Osteoblast (primary cell): ENCODE measurements around the gene RIMS1. TPM values are rescaled to one million over a fixed set of nuclear protein-coding genes. Genes with fewer than 3 reads are reported as not detected.

Source experiments
- DNase-seq: peaks from one replicate; pipeline ENCODE4 v3.0.0; 2011; ENCODE audit warnings: low spot score, mixed read lengths; ENCODE audit not compliant: insufficient read length; ENCODE audit errors: missing footprints
- H2AFZ ChIP-seq: 2 replicates; pipeline ENCODE4 v1.6.0; 2011; ENCODE audit warnings: mild to moderate bottlenecking, low read length
- H3K27ac ChIP-seq: 2 replicates; pipeline ENCODE4 v1.5.1; 2011; ENCODE audit warnings: mild to moderate bottlenecking, low read depth, low read length, moderate library complexity
- H3K27me3 ChIP-seq: 2 replicates; pipeline ENCODE4 v1.6.0; 2012; ENCODE audit warnings: mild to moderate bottlenecking, control low read depth, inconsistent platforms, low read length, moderate library complexity; ENCODE audit not compliant: insufficient read depth
- H3K36me3 ChIP-seq: 2 replicates; pipeline ENCODE4 v1.5.1; 2011; ENCODE audit warnings: mild to moderate bottlenecking, low read length, control low read depth, moderate library complexity; ENCODE audit not compliant: insufficient read depth
- H3K4me1 ChIP-seq: 2 replicates; pipeline ENCODE4 v1.5.1; 2011; ENCODE audit warnings: mild to moderate bottlenecking, low read length, control low read depth, moderate library complexity; ENCODE audit not compliant: insufficient read depth
- H3K4me2 ChIP-seq: 2 replicates; pipeline ENCODE4 v1.6.0; 2011; ENCODE audit warnings: mild to moderate bottlenecking, low read length; ENCODE audit not compliant: insufficient read depth
- H3K4me3 ChIP-seq: fragments of 200-600 bp; sonication (generic); 3 replicates; pipeline ENCODE4 v1.5.1; 2012; ENCODE audit warnings: mild to moderate bottlenecking, low read length, inconsistent platforms; ENCODE audit not compliant: insufficient read depth
- H3K79me2 ChIP-seq: 2 replicates; pipeline ENCODE4 v1.6.0; 2012; ENCODE audit warnings: mild to moderate bottlenecking, low read length, control low read depth, inconsistent platforms; ENCODE audit not compliant: insufficient read depth
- H3K9me3 ChIP-seq: 2 replicates; pipeline ENCODE4 v1.5.1; 2011; ENCODE audit warnings: low read depth, low read length, control low read depth
- H4K20me1 ChIP-seq: 2 replicates; pipeline ENCODE4 v1.6.0; 2012; ENCODE audit warnings: mild to moderate bottlenecking, low read length, control low read depth; ENCODE audit not compliant: insufficient read depth
- total RNA-seq: library from RNA; depleted of rRNA; stranded (reverse); fragments of >200 nt; gene quantifications from 2 replicates; pipeline ENCODE4 v1.2.3, GENCODE V29; 2012
- TF ChIP-seq, protein P1 (sequence below): IDR thresholded peaks from 2 replicates; pipeline ENCODE4 v1.5.1; 2011; ENCODE audit warnings: mild to moderate bottlenecking, low read depth, low read length, moderate library complexity; ENCODE audit errors: extremely low read depth

Gene RIMS1
- total RNA-seq, 1 donor: 13.4 TPM

DNA sequence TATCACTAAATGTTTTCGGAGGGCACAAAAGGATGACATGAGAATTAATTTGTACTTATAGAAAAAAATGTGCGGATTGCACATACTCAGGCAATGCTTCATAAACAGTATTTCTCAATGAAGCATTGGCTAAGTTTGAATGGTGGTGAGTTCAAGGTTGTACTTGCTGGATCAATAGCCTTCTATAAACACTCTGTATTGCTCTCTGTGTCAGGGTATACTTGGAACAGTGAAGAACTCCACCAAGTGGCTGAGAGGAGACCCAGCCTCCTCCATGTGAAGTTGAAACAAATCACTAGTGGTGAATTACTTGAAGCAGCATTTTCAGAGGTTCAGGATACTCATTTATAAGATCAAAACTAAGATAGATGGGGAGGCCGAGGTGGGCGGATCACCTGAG lies 360.6 kb downstream of the RIMS1 start:
- DNase-seq: no peak

DNA sequence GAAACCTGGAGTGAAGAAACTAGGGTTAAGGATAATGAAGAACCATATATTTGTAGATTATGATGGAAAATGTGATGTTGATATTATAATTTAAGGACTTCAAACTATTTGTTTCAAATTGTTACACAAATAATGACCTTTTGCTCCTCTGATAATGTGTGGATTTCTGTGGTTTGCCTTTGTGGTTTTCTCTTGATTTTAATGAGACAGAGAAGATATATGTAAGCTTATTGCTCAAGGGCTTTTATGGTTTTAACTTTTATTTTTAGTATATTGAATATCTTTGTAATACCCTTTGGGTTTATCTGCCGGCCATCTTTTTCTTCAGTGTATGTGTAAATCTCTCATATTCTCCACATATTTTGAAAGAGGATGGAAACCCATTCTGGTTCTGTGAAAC lies 362.3 kb downstream of the RIMS1 start:
- Histone ChIP-seq H3K4me3 (no peak overlapping the region), H3K27me3 (no peaks in the 10 kb centered on the region), H3K27ac (no peak overlapping the region), H3K36me3 (no peaks in the 10 kb centered on the region), H3K9me3 (no peaks in the 10 kb centered on the region), H3K79me2 (no peaks in the 10 kb centered on the region), H3K4me1 (peaks cover 5% of the 10 kb centered on the region), H4K20me1 (no peaks in the 10 kb centered on the region), H2AFZ (peak overlapping the region; percentile 33), H3K4me2 (no peak overlapping the region)
- TF ChIP-seq, protein P1, sequence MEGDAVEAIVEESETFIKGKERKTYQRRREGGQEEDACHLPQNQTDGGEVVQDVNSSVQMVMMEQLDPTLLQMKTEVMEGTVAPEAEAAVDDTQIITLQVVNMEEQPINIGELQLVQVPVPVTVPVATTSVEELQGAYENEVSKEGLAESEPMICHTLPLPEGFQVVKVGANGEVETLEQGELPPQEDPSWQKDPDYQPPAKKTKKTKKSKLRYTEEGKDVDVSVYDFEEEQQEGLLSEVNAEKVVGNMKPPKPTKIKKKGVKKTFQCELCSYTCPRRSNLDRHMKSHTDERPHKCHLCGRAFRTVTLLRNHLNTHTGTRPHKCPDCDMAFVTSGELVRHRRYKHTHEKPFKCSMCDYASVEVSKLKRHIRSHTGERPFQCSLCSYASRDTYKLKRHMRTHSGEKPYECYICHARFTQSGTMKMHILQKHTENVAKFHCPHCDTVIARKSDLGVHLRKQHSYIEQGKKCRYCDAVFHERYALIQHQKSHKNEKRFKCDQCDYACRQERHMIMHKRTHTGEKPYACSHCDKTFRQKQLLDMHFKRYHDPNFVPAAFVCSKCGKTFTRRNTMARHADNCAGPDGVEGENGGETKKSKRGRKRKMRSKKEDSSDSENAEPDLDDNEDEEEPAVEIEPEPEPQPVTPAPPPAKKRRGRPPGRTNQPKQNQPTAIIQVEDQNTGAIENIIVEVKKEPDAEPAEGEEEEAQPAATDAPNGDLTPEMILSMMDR: no peak
- DNase-seq: no peak

More for the DNA sequence above, 360.6 kb downstream of the RIMS1 start:
- no peaks in the 10 kb centered on the region for H3K9me3 ChIP-seq
- H3K36me3 ChIP-seq: no peaks in the 10 kb centered on the region
- H3K27ac ChIP-seq: no peak overlapping the region
- H3K4me1 ChIP-seq: peaks cover 5% of the 10 kb centered on the region
- no peaks in the 10 kb centered on the region for H4K20me1 ChIP-seq
- no peaks in the 10 kb centered on the region for H3K79me2 ChIP-seq
- H3K27me3 ChIP-seq: no peaks in the 10 kb centered on the region
- no peak overlapping the region for H3K4me2 ChIP-seq
- TF ChIP-seq, protein P1: peak; percentile 11
- H2AFZ ChIP-seq: no peak overlapping the region
- no peak overlapping the region for H3K4me3 ChIP-seq

DNA sequence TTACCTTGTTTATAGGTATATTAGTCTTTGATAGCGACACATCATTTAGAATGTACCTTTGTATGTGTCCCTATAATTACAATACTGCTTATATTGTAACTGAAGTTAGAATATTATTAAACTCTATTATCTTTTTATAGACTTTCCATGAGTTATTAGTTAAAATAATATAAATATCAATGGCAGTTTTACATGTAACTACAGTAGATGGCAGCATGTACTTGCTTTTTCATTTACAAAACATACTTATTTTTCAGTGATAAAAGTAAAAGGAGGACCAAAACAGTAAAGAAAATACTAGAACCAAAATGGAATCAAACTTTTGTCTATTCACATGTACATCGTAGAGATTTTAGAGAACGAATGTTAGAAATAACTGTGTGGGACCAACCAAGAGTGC lies 364.3 kb downstream of the RIMS1 start:
- Histone ChIP-seq H3K27ac (no peak overlapping the region), H3K79me2 (no peaks in the 10 kb centered on the region), H3K4me1 (peaks cover 5% of the 10 kb centered on the region), H4K20me1 (no peaks in the 10 kb centered on the region), H2AFZ (no peak overlapping the region), H3K4me3 (no peak overlapping the region), H3K36me3 (no peaks in the 10 kb centered on the region), H3K4me2 (no peak overlapping the region), H3K9me3 (no peaks in the 10 kb centered on the region), H3K27me3 (no peaks in the 10 kb centered on the region)
- peak; percentile 6 for DNase-seq
- TF ChIP-seq, protein P1: peak; percentile 33

DNA sequence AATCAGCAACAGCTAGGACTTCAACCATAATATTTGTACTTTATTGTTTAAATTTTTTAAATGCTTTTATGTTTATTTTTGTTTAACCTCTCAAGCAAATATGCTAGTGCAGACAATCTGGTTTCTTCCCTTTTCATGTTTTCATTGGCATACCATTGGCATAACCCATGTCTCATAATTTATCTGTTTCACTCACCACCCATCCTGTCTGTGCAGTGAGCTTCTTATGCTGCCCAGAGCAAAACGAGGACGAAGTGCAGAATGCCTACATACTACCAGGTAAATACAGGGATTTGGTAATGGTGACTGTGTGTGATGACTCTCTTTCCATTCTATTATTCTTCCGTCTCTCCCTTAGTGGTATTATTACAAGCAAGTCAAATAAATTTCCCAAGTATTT lies 374.1 kb downstream of the RIMS1 start:
- H3K9me3 ChIP-seq: no peaks in the 10 kb centered on the region
- peak overlapping the region; percentile 62 for H2AFZ ChIP-seq
- H3K27me3 ChIP-seq: no peaks in the 10 kb centered on the region
- H3K27ac ChIP-seq: peak overlapping the region; percentile 17
- H3K4me2 ChIP-seq: peak overlapping the region; percentile 82
- peaks cover 10% of the 10 kb centered on the region for H3K4me1 ChIP-seq
- H3K79me2 ChIP-seq: no peaks in the 10 kb centered on the region
- H4K20me1 ChIP-seq: no peaks in the 10 kb centered on the region
- DNase-seq: no peak
- no peaks in the 10 kb centered on the region for H3K36me3 ChIP-seq
- TF ChIP-seq, protein P1: no peak
- H3K4me3 ChIP-seq: peak overlapping the region; percentile 62
